ENCODE data around the gene GMPS. TPM values are rescaled to one million over a fixed set of nuclear protein-coding genes. Genes with fewer than 3 reads are reported as not detected.

The GMPS gene
- total and polyA plus RNA-seq, 2 of the 13 experiments (the other 11 are each of a cell fraction or from before 2014, with no cell fraction given), result 29.6 to 85.5 TPM

- TF ChIP-seq, protein P1, sequence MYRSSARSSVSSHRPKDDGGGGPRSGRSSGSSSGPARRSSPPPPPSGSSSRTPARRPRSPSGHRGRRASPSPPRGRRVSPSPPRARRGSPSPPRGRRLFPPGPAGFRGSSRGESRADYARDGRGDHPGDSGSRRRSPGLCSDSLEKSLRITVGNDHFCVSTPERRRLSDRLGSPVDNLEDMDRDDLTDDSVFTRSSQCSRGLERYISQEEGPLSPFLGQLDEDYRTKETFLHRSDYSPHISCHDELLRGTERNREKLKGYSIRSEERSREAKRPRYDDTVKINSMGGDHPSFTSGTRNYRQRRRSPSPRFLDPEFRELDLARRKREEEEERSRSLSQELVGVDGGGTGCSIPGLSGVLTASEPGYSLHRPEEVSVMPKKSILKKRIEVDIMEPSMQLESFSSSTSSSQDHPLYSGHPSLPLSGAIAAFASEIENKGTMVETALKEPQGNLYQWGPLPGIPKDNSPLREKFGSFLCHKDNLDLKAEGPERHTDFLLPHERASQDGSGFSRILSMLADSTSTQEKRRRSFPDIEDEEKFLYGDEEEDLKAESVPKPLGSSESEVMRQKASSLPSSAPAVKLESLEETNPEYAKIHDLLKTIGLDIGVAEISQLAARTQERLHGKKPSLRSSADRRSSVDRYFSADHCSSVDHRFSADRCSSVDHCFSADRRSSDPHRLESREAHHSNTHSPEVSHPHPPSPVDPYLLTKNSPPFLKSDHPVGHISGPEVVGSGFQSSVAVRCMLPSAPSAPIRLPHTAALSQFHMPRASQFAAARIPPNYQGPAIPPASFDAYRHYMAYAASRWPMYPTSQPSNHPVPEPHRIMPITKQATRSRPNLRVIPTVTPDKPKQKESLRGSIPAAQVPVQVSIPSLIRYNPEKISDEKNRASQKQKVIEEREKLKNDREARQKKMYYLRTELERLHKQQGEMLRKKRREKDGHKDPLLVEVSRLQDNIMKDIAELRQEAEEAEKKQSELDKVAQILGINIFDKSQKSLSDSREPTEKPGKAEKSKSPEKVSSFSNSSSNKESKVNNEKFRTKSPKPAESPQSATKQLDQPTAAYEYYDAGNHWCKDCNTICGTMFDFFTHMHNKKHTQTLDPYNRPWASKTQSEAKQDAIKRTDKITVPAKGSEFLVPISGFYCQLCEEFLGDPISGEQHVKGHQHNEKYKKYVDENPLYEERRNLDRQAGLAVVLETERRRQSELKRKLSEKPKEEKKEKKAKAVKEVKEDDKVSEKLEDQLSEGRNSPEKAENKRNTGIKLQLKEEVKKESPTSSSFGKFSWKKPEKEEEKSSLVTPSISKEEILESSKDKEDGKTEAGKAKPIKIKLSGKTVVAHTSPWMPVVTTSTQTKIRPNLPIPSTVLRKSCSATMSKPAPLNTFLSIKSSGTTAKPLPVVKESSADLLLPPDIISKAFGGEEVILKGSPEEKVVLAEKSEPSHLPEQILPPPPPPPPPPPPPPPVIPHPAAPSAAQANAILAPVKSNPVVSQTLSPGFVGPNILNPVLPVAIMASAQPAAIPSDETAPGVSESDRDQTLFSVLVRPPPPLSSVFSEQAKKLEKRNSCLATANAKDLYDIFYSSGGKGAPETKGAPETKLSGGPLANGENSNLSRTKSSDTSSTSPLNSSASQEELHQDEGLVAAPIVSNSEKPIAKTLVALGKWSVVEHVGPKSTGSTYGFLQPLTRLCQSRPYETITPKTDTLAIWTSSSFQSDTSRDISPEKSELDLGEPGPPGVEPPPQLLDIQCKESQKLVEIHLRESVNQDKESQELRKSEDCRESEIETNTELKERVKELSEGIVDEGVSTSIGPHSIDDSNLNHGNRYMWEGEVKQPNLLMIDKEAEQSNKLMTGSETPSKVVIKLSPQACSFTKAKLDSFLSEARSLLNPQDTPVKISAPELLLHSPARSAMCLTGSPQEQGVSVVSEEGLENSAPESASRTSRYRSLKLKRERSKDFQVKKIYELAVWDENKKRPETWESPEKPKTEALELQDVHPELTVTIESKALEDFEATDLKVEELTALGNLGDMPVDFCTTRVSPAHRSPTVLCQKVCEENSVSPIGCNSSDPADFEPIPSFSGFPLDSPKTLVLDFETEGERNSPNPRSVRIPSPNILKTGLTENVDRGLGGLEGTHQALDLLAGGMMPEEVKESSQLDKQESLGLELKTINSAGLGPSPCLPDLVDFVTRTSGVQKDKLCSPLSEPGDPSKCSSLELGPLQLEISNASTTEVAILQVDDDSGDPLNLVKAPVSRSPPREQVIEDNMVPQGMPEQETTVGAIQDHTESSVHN (CRISPR knock-in tag; IDR thresholded peaks at IDR 0.05), result 0 out of 2 replicates have a peak, but pooled peaks have one; percentile 63
- peak; percentile 51; the same call in 1 of the 2 replicates for TF ChIP-seq ISL2 (CRISPR knock-in tag; IDR thresholded peaks at IDR 0.05)
- TF ChIP-seq ZNF839 (CRISPR knock-in tag; IDR thresholded peaks at IDR 0.05; ENCODE audit: borderline replicate concordance), result no peak
- TF ChIP-seq POLR2A (IDR thresholded peaks at IDR 0.05; ENCODE audit: insufficient read depth in 1 of 2, low read depth in 2 of 2, low read length in 2 of 2), result peak; percentile 86 to 94
- peak; percentile 73; the same call in 1 of the 2 replicates for TF ChIP-seq MLX (CRISPR knock-in tag; IDR thresholded peaks at IDR 0.05)
- TF ChIP-seq ZNF850 (CRISPR knock-in tag; conservative IDR thresholded peaks at IDR 0.05), result no peak
- TF ChIP-seq HES4 (CRISPR knock-in tag; IDR thresholded peaks at IDR 0.05; ENCODE audit: borderline replicate concordance), result no peak
- TF ChIP-seq ZFP62 (CRISPR knock-in tag; IDR thresholded peaks at IDR 0.05), result no peak
- TF ChIP-seq ZFP41 (CRISPR knock-in tag; IDR thresholded peaks at IDR 0.05; ENCODE audit: borderline replicate concordance), result peak; percentile 64; the same call in 1 of the 2 replicates
- no peak for TF ChIP-seq SOX13 (IDR thresholded peaks at IDR 0.05)
- TF ChIP-seq SOX13 (CRISPR knock-in tag; conservative IDR thresholded peaks at IDR 0.05 in 1 of 2, IDR thresholded peaks at IDR 0.05 in 1 of 2), result peak in 1 of 2 experiments; percentile 84; a peak in 2 of 4 replicates
- no peak; the same call in 1 of the 2 replicates for TF ChIP-seq IRX3 (CRISPR knock-in tag; IDR thresholded peaks at IDR 0.05; ENCODE audit: borderline replicate concordance, low read depth)
- 0 out of 2 replicates have a peak, but pooled peaks have one; percentile 25 for TF ChIP-seq ARHGAP35 (CRISPR knock-in tag; IDR thresholded peaks at IDR 0.05; ENCODE audit: borderline replicate concordance)
- TF ChIP-seq, protein P2, sequence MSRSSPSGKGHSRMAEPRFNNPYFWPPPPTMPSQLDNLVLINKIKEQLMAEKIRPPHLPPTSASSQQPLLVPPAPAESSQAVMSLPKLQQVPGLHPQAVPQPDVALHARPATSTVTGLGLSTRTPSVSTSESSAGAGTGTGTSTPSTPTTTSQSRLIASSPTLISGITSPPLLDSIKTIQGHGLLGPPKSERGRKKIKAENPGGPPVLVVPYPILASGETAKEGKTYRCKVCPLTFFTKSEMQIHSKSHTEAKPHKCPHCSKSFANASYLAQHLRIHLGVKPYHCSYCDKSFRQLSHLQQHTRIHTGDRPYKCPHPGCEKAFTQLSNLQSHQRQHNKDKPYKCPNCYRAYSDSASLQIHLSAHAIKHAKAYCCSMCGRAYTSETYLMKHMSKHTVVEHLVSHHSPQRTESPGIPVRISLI (CRISPR knock-in tag; IDR thresholded peaks at IDR 0.05; ENCODE audit: borderline replicate concordance), result peak; percentile 96
- TF ChIP-seq ZKSCAN5 (CRISPR knock-in tag; IDR thresholded peaks at IDR 0.05), result no peak
- TF ChIP-seq BHLHE40 (IDR thresholded peaks at IDR 0.05; ENCODE audit: low read length), result peak; percentile 94
- TF ChIP-seq WIZ (CRISPR knock-in tag; IDR thresholded peaks at IDR 0.05), result peak; percentile 56; the same call in 1 of the 2 replicates
- peak; percentile 82; the same call in 1 of the 2 replicates for TF ChIP-seq ZNF333 (CRISPR knock-in tag; IDR thresholded peaks at IDR 0.05; ENCODE audit: borderline replicate concordance)
- TF ChIP-seq MIER2 (CRISPR knock-in tag; IDR thresholded peaks at IDR 0.05), result peak; percentile 84
- no peak; the same call in none of the 2 replicates for TF ChIP-seq ZNF589 (CRISPR knock-in tag; conservative IDR thresholded peaks at IDR 0.05)
Observed at GRCh38 chr3:155854141-155854940, 16.1 kb upstream of the GMPS start, which contains the start of gene SLC33A1 (continued).
